HG03460 (cell line): ENCODE data around the gene SLC25A31.

Experiments used
- ATAC-seq: cut with Tn5 transposase; IDR thresholded peaks from one replicate; pipeline ENCODE4 v1.9.1; 2021; ENCODE audit not compliant: unreplicated experiment

Gene SLC25A31

GRCh38 chr4:127776620-127777019, 46.4 kb downstream of the SLC25A31 start:
- ATAC-seq = no peak

- no peak for ATAC-seq
Measured at GRCh38 chr4:127777487-127777886, 47.3 kb downstream of the SLC25A31 start.

GRCh38 chr4:127778102-127778501, 47.9 kb downstream of the SLC25A31 start:
- no peak for ATAC-seq

GRCh38 chr4:127780598-127780997, 50.4 kb downstream of the SLC25A31 start:
- ATAC-seq = no peak

- ATAC-seq = peak; percentile 33
Measured at GRCh38 chr4:127781300-127782024, 51.3 kb downstream of the SLC25A31 start.

GRCh38 chr4:127782025-127782274, 51.8 kb downstream of the SLC25A31 start:
- peak; percentile 71 for ATAC-seq

GRCh38 chr4:127782275-127783025, 52.2 kb downstream of the SLC25A31 start, which contains the start of gene HSPA4L:
HSPA4L (plus strand) TSS chr4:127782322; CDS start chr4:127782551, 229 bp downstream.
- peak; percentile 35 for ATAC-seq

- ATAC-seq = peak; percentile 18
Measured at GRCh38 chr4:127783026-127783769, 53.0 kb downstream of the SLC25A31 start.

- no peak for ATAC-seq
Measured at GRCh38 chr4:127783955-127784770, 54.0 kb downstream of the SLC25A31 start.

GRCh38 chr4:127788517-127788916, 58.3 kb downstream of the SLC25A31 start:
- ATAC-seq = no peak

GRCh38 chr4:127791391-127791790, 61.2 kb downstream of the SLC25A31 start:
- ATAC-seq = no peak

- ATAC-seq = no peak
Measured at GRCh38 chr4:127793528-127793927, 63.3 kb downstream of the SLC25A31 start.

- no peak for ATAC-seq
Measured at GRCh38 chr4:127799711-127800110, 69.5 kb downstream of the SLC25A31 start.

- ATAC-seq = no peak
Measured at GRCh38 chr4:127809173-127809800, 79.1 kb downstream of the SLC25A31 start.

- ATAC-seq = no peak
Measured at GRCh38 chr4:127810551-127810950, 80.4 kb downstream of the SLC25A31 start.

- no peak for ATAC-seq
Measured at GRCh38 chr4:127822430-127822829, 92.2 kb downstream of the SLC25A31 start.
